H1 (cell line): ENCODE data around the gene BPIFB2. TPM values are rescaled to one million over a fixed set of nuclear protein-coding genes. Genes with fewer than 3 reads are reported as not detected.
A peak's percentile ranks its signal among the peaks of the same experiment; 100 is the strongest.

Experiments used
- CTCF ChIA-PET: fragments of 300-600 bp; sonication (Branson Sonifier 250); formaldehyde crosslinking; loops from one replicate; lab custom pipeline; 2021; ENCODE audit not compliant: partially characterized antibody; lab: Charles Lee
- POLR2A ChIA-PET: fragments of 300-600 bp; sonication (Branson Sonifier 250); formaldehyde crosslinking; loops from one replicate; lab custom pipeline; 2021; ENCODE audit warnings: inconsistent platforms; ENCODE audit not compliant: partially characterized antibody; lab: Charles Lee
- DNase-seq, 2 experiments: peaks; one replicate each; pipeline versions ENCODE4 v3.0.0 to v3.0.0-alpha.2; 2010 to 2022; ENCODE audit warnings: low spot score in 2 of 2, low read depth in 1 of 2, mixed read lengths in 1 of 2
- FAIRE-seq: peaks from 2 replicates; lab custom pipeline; 2011; peaks lifted over from hg19 to GRCh38; lab: Jason Lieb, UNC
- H2AFZ ChIP-seq: 2 replicates; pipeline ENCODE4 v1.8.1; 2012; ENCODE audit warnings: low read length, inconsistent platforms
- H2AK5ac ChIP-seq: 2 replicates; pipeline ENCODE4 v1.6.1; 2013; ENCODE audit warnings: low read depth, low read length
- H2BK120ac ChIP-seq: replicated peaks from 2 replicates; pipeline ENCODE3; 2013; ENCODE audit warnings: low read depth, low read length, inconsistent platforms
- H2BK12ac ChIP-seq: 2 replicates; pipeline ENCODE4 v1.6.1; 2013; ENCODE audit warnings: low read depth, low read length
- H2BK15ac ChIP-seq: 2 replicates; pipeline ENCODE4 v1.6.1; 2013; ENCODE audit warnings: low read length
- H2BK20ac ChIP-seq: 2 replicates; pipeline ENCODE4 v1.6.1; 2013; ENCODE audit warnings: low read length
- H2BK5ac ChIP-seq: 2 replicates; pipeline ENCODE4 v1.6.1; 2013; ENCODE audit warnings: low read depth, low read length
- H3K14ac ChIP-seq: 2 replicates; pipeline ENCODE4 v1.6.1; 2013; ENCODE audit warnings: inconsistent platforms; ENCODE audit not compliant: insufficient read length
- H3K18ac ChIP-seq: 2 replicates; pipeline ENCODE4 v1.6.1; 2013; ENCODE audit warnings: low read length; ENCODE audit errors: extremely low read depth
- H3K23ac ChIP-seq: 2 replicates; pipeline ENCODE4 v1.6.1; 2013; ENCODE audit warnings: inconsistent platforms; ENCODE audit not compliant: insufficient read length
- H3K23me2 ChIP-seq: 2 replicates; pipeline ENCODE4 v1.6.1; 2013; ENCODE audit warnings: low read depth, low read length
- H3K27ac ChIP-seq: 2 replicates; pipeline ENCODE4 v1.6.1; 2011; ENCODE audit warnings: low read depth, low read length, inconsistent platforms
- H3K27me3 ChIP-seq, 4 experiments: replicated peaks in 1 of 4; 1 replicate in 1 of 4; 2 replicates in 3 of 4; pipeline versions ENCODE4 v1.6.1 to v1.8.1; 2011 to 2013; ENCODE audit warnings: low read length in 3 of 4, mild to moderate bottlenecking in 3 of 4, inconsistent platforms in 2 of 4, mixed read lengths in 2 of 4, moderate library complexity in 1 of 4; ENCODE audit not compliant: control insufficient read depth in 3 of 4, insufficient read depth in 3 of 4; ENCODE audit errors: extremely low read depth in 1 of 4
- H3K36me3 ChIP-seq, 4 experiments: 2 replicates each; pipeline versions ENCODE4 v1.6.1 to v1.8.1; 2011 to 2013; ENCODE audit warnings: mild to moderate bottlenecking in 4 of 4, low read length in 3 of 4, moderate library complexity in 2 of 4, control low read depth in 1 of 4, inconsistent platforms in 1 of 4; ENCODE audit not compliant: insufficient read depth in 4 of 4, control insufficient read depth in 2 of 4
- H3K4ac ChIP-seq: replicated peaks from 2 replicates; pipeline ENCODE3; 2013; ENCODE audit warnings: low read length, low read depth, mixed read lengths, inconsistent platforms; ENCODE audit not compliant: insufficient read length
- H3K4me1 ChIP-seq, 4 experiments: replicated peaks in 1 of 4; 1 replicate in 1 of 4; 2 replicates in 3 of 4; pipeline versions ENCODE4 v1.6.1 to v1.8.1; 2011 to 2013; ENCODE audit warnings: low read length in 3 of 4, inconsistent platforms in 2 of 4, mixed read lengths in 1 of 4; ENCODE audit not compliant: insufficient read depth in 4 of 4, control insufficient read depth in 3 of 4
- H3K4me2 ChIP-seq, 2 experiments: 2 replicates each; pipeline versions ENCODE4 v1.6.1 to v1.8.1; 2011 to 2013; ENCODE audit warnings: low read depth in 2 of 2, low read length in 2 of 2, control low read depth in 1 of 2, inconsistent platforms in 1 of 2, mild to moderate bottlenecking in 1 of 2; ENCODE audit not compliant: insufficient read depth in 1 of 2
- H3K4me3 ChIP-seq, 4 experiments: fragments of 200-600, 300-600 bp in 1 of 4; sonication (generic), shearing (Covaris generic), sonication (Bioruptor Twin) in 1 of 4; 2 replicates each; pipeline versions ENCODE4 v1.5.1 to v1.8.1; 2011 to 2016; ENCODE audit warnings: low read length in 4 of 4, low read depth in 3 of 4, control low read depth in 2 of 4, inconsistent platforms in 2 of 4, mild to moderate bottlenecking in 2 of 4, mixed read lengths in 1 of 4, moderate library complexity in 1 of 4; ENCODE audit not compliant: insufficient read depth in 2 of 4; ENCODE audit errors: extremely low read depth in 1 of 4
- H3K56ac ChIP-seq: replicated peaks from 2 replicates; pipeline ENCODE3; 2013; ENCODE audit warnings: low read depth, mild to moderate bottlenecking, mixed read lengths, low read length, inconsistent platforms; ENCODE audit not compliant: insufficient read length
- H3K79me1 ChIP-seq: 2 replicates; pipeline ENCODE4 v1.6.1; 2013; ENCODE audit warnings: low read depth, low read length, control low read depth
- H3K79me2 ChIP-seq, 2 experiments: 2 replicates each; pipeline versions ENCODE4 v1.6.1 to v1.8.1; 2012 to 2013; ENCODE audit warnings: low read length in 2 of 2, mild to moderate bottlenecking in 2 of 2, inconsistent platforms in 1 of 2; ENCODE audit not compliant: insufficient read depth in 2 of 2, control insufficient read depth in 1 of 2
- H3K9ac ChIP-seq, 4 experiments: replicated peaks in 1 of 4; 1 replicate in 1 of 4; 2 replicates in 3 of 4; pipeline versions ENCODE4 v1.6.1 to v1.8.1; 2011 to 2013; ENCODE audit warnings: low read depth in 3 of 4, low read length in 3 of 4, control low read depth in 2 of 4, mild to moderate bottlenecking in 2 of 4, moderate library complexity in 2 of 4, inconsistent platforms in 1 of 4; ENCODE audit errors: extremely low read depth in 1 of 4
- H3K9me3 ChIP-seq, 2 experiments: 2 replicates each; pipeline versions ENCODE4 v1.6.1 to v1.8.1; 2012 to 2013; ENCODE audit warnings: mild to moderate bottlenecking in 2 of 2, moderate library complexity in 2 of 2, control low read depth in 1 of 2, inconsistent platforms in 1 of 2, low read depth in 1 of 2, low read length in 1 of 2, mixed read lengths in 1 of 2; ENCODE audit not compliant: insufficient read depth in 2 of 2
- H4K20me1 ChIP-seq, 2 experiments: replicated peaks in 1 of 2; 2 replicates each; pipeline versions ENCODE3 to v1.8.1; 2011 to 2013; ENCODE audit warnings: inconsistent platforms in 2 of 2, low read length in 2 of 2, mild to moderate bottlenecking in 1 of 2; ENCODE audit not compliant: insufficient read depth in 2 of 2, control insufficient read depth in 1 of 2
- H4K5ac ChIP-seq: 2 replicates; pipeline ENCODE4 v1.6.1; 2013; ENCODE audit warnings: low read length, low read depth, mixed read lengths, inconsistent platforms; ENCODE audit not compliant: insufficient read length
- H4K8ac ChIP-seq: 2 replicates; pipeline ENCODE4 v1.8.0; 2013; ENCODE audit warnings: mild to moderate bottlenecking, moderate library complexity, low read length, inconsistent platforms; ENCODE audit not compliant: insufficient read depth; ENCODE audit errors: extremely low read depth
- H4K91ac ChIP-seq: replicated peaks from 2 replicates; pipeline ENCODE3; 2013; ENCODE audit warnings: low read length, mixed read lengths, inconsistent platforms; ENCODE audit not compliant: insufficient read length
- HDAC2 ChIP-seq, 2 experiments: fragments of 300-600 bp in 1 of 2; sonication (generic) in 1 of 2; IDR thresholded peaks; 2 replicates each; pipeline ENCODE4 v1.6.1; 2011 to 2012; ENCODE audit warnings: low read depth in 2 of 2, low read length in 2 of 2, mild to moderate bottlenecking in 2 of 2, moderate library complexity in 2 of 2, borderline replicate concordance in 1 of 2, inconsistent platforms in 1 of 2
- NRF1 ChIP-seq: IDR thresholded peaks from 2 replicates; pipeline ENCODE4 v1.6.1; 2011; ENCODE audit warnings: mild to moderate bottlenecking, low read depth, low read length, improper control_type of control experiment
- POLR2AphosphoS5 ChIP-seq: IDR thresholded peaks from 2 replicates; pipeline ENCODE4 v1.6.1; 2011; ENCODE audit warnings: low read depth, low read length
- POU5F1 ChIP-seq: IDR thresholded peaks from 2 replicates; pipeline ENCODE4 v1.6.1; 2011; ENCODE audit warnings: low read depth, mild to moderate bottlenecking, low read length, moderate library complexity
- RFX5 ChIP-seq: IDR thresholded peaks from 2 replicates; pipeline ENCODE4 v1.6.1; 2011; ENCODE audit warnings: low read depth, low read length, improper control_type of control experiment, borderline replicate concordance
- WGBS, 2 experiments: shearing (Covaris generic) in 1 of 2; methylation state at CpG; one replicate each; pipeline versions ENCODE4 v1.1.6 to v1.1.7; 2013 to 2015; ENCODE audit warnings: low lambda C conversion rate in 2 of 2, mixed read lengths in 2 of 2, inconsistent platforms in 1 of 2, low coverage in 1 of 2, missing lambda C conversion rate in 1 of 2; ENCODE audit not compliant: insufficient replicate concordance in 2 of 2, insufficient coverage in 1 of 2, insufficient read length in 1 of 2; ENCODE audit errors: extremely low coverage in 1 of 2, missing lambda C conversion rate in 1 of 2; 5-methylcytosine and 5-hydroxymethylcytosine counted together
- polyA plus RNA-seq, 7 experiments: library from polyadenylated mRNA; depleted of rRNA in 3 of 7; stranded (reverse) in 5 of 7; unstranded in 2 of 7; fragments of >200 nt in 5 of 7; fragments of 200-250 nt in 2 of 7; gene quantifications; 1 replicate in 5 of 7; 2 replicates in 1 of 7; 4 replicates in 1 of 7; pipeline versions ENCODE4 v1.2.1 to v1.2.3, GENCODE V29; 2011 to 2013; ENCODE audit warnings: missing spikeins in 2 of 7, mixed read lengths in 2 of 7
- total RNA-seq: library from RNA; stranded (reverse); fragmentation: NEBNext Ultra II Directional; extraction: Animal tissue kit (Norgen Biotek cat#: 25700); gene quantifications from 2 replicates; pipeline ENCODE4 v1.2.1, GENCODE V29; 2021
- TF ChIP-seq, protein P1 (sequence below): IDR thresholded peaks from 2 replicates; pipeline ENCODE4 v1.6.1; 2012; ENCODE audit warnings: inconsistent platforms

BPIFB2 gene
- total and polyA plus RNA-seq, 2 of the 8 experiments (the other 6 are each of a cell fraction or from before 2014, with no cell fraction given) = not detected

DNA sequence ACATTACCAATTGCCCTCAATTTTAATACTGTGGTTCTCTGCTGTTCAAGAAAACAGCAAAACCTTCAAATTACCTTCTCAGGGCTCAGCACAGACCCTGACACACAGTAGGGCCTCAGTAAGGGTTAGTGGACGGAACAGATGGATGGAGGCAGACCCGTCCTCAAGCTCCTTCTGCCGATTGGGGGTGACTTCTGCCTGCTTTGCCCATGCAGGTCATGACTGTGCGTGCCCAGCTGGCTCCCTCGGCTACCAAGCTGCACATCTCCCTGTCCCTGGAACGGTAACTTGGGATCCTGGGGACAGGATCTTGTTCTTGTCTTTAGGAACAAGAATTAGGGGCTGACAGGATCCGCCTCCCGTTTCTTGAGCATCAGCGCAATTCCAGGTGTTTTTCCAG, 62.2 kb downstream of the BPIFB2 start:
- H3K14ac ChIP-seq = no peak overlapping the region
- no peaks in the 10 kb centered on the region for H3K79me2 ChIP-seq
- no peak for FAIRE-seq
- no peak overlapping the region for H3K23ac ChIP-seq
- H2BK12ac ChIP-seq = no peak overlapping the region
- H3K4ac ChIP-seq = no peak overlapping the region
- ChIA-PET CTCF (interaction anchor here (1.0 to 3.0 kb wide), 2 partner anchors 11 to 26 kb away, joined by 3 to 10 read pairs; no protein-coding TSS in a partner anchor), POLR2A (no interaction called here)
- H3K56ac ChIP-seq = no peak overlapping the region
- no peaks in the 10 kb centered on the region for H4K20me1 ChIP-seq
- no peaks in the 10 kb centered on the region for H3K9me3 ChIP-seq
- no peaks in the 10 kb centered on the region for H3K79me1 ChIP-seq
- no peaks in the 10 kb centered on the region for H3K4me1 ChIP-seq
- no peaks in the 10 kb centered on the region for H3K36me3 ChIP-seq
- H4K91ac ChIP-seq = no peak overlapping the region
- peaks cover 3% of the 10 kb centered on the region; the same call in 1 of the 2 replicates for H3K23me2 ChIP-seq
- no peak for DNase-seq
- no peak overlapping the region for H3K27ac ChIP-seq
- H3K4me3 ChIP-seq = no peak overlapping the region
- no peak overlapping the region for H3K18ac ChIP-seq
- no peak overlapping the region for H4K5ac ChIP-seq
- no peak overlapping the region for H2BK5ac ChIP-seq
- TF ChIP-seq, protein P1, sequence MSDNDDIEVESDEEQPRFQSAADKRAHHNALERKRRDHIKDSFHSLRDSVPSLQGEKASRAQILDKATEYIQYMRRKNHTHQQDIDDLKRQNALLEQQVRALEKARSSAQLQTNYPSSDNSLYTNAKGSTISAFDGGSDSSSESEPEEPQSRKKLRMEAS = no peak
- TF ChIP-seq NRF1 (no peak), POLR2AphosphoS5 (no peak), RFX5 (no peak), HDAC2 (IDR thresholded peaks at IDR 0.05; ENCODE audit: borderline replicate concordance in 1 of 2, low read depth in 2 of 2, low read length in 2 of 2) (no peak), POU5F1 (no peak)
- H4K8ac ChIP-seq = peak overlapping the region; percentile 72; the same call in 1 of the 2 replicates
- H3K4me2 ChIP-seq = no peak overlapping the region
- H2BK20ac ChIP-seq = no peak overlapping the region
- H2BK15ac ChIP-seq = no peak overlapping the region
- H3K27me3 ChIP-seq = no peaks in the 10 kb centered on the region
- no peak overlapping the region for H2BK120ac ChIP-seq
- WGBS, 2 experiments = 89% methylated on average over 9 of the region's 9 CpGs; no CpG with 5 or more reads in 1 of the 2 experiments
- no peak overlapping the region for H2AK5ac ChIP-seq
- no peak overlapping the region for H3K9ac ChIP-seq
- H2AFZ ChIP-seq = no peak overlapping the region
